HepG2 (cell line): ENCODE measurements around the gene PLPP3. TPM values are rescaled to one million over a fixed set of nuclear protein-coding genes. Genes with fewer than 3 reads are reported as not detected.

Source experiments
- BORCS8-MEF2B ChIP-seq: sonication (generic); formaldehyde crosslinking; IDR thresholded peaks from 2 replicates; pipeline ENCODE4 v1.8.0; 2022; ENCODE audit warnings: mild to moderate bottlenecking, missing genetic modification reagents
- DR1 ChIP-seq: sonication (generic); formaldehyde crosslinking; IDR thresholded peaks from 2 replicates; pipeline ENCODE4 v1.8.0; 2021; ENCODE audit warnings: mild to moderate bottlenecking, missing genetic modification reagents, inconsistent platforms
- ISL2 ChIP-seq: sonication (generic); formaldehyde crosslinking; IDR thresholded peaks from 2 replicates; pipeline ENCODE4 v1.5.0; 2020; ENCODE audit warnings: missing genetic modification reagents
- NFATC3 ChIP-seq: sonication (generic); formaldehyde crosslinking; IDR thresholded peaks from 2 replicates; pipeline ENCODE4 v1.5.1; 2020; ENCODE audit warnings: mild to moderate bottlenecking, missing genetic modification reagents
- RFX3 ChIP-seq: IDR thresholded peaks from 2 replicates; pipeline ENCODE4 v1.6.1; 2016; ENCODE audit warnings: missing biosample characterization, missing genetic modification reagents
- RXRA ChIP-seq: sonication (generic); formaldehyde crosslinking; IDR thresholded peaks from 2 replicates; pipeline ENCODE4 v1.5.1; 2020; ENCODE audit warnings: missing genetic modification reagents
- WIZ ChIP-seq: sonication (generic); formaldehyde crosslinking; IDR thresholded peaks from 2 replicates; pipeline ENCODE4 v1.5.1; 2020; ENCODE audit warnings: mild to moderate bottlenecking, missing genetic modification reagents
- ZBTB20 ChIP-seq: sonication (generic); formaldehyde crosslinking; IDR thresholded peaks from 2 replicates; pipeline ENCODE4 v1.8.1; 2023; ENCODE audit warnings: missing genetic modification reagents, low read depth, mild to moderate bottlenecking, borderline replicate concordance
- ZFP82 ChIP-seq: sonication (generic); formaldehyde crosslinking; IDR thresholded peaks from 2 replicates; pipeline ENCODE4 v1.5.1; 2020; ENCODE audit warnings: mild to moderate bottlenecking, missing genetic modification reagents, borderline replicate concordance
- ZNF143 ChIP-seq: sonication (generic); formaldehyde crosslinking; IDR thresholded peaks from 2 replicates; pipeline ENCODE4 v1.4.0; 2020; ENCODE audit warnings: missing genetic modification reagents
- ZNF451 ChIP-seq: sonication (generic); formaldehyde crosslinking; IDR thresholded peaks from 2 replicates; pipeline ENCODE4 v1.5.0; 2020; ENCODE audit warnings: mild to moderate bottlenecking, missing genetic modification reagents
- ZNF674 ChIP-seq: sonication (generic); formaldehyde crosslinking; IDR thresholded peaks from 2 replicates; pipeline ENCODE4 v1.5.0; 2020; ENCODE audit warnings: low read depth, mild to moderate bottlenecking, missing genetic modification reagents
- ZSCAN9 ChIP-seq: IDR thresholded peaks from 2 replicates; pipeline ENCODE4 v1.6.1; 2016; ENCODE audit warnings: borderline replicate concordance
- polyA plus RNA-seq, 8 experiments: library from polyadenylated mRNA; depleted of rRNA in 3 of 8; stranded (reverse) in 7 of 8; unstranded in 1 of 8; fragments of >200 nt; fragmentation: Illumina TruSeq in 4 of 8; extraction: Trizol in 4 of 8; gene quantifications; 2 replicates each; pipeline versions ENCODE4 v1.2.1 to v1.2.3, GENCODE V29; 2011 to 2016; ENCODE audit warnings: low read depth in 4 of 8, missing spikeins in 1 of 8, mixed read lengths in 1 of 8; ENCODE audit not compliant: insufficient read depth in 1 of 8
- total RNA-seq, 5 experiments: library from RNA; depleted of rRNA; stranded (reverse); fragments of >200 nt; fragmentation: Illumina TruSeq; extraction: Trizol; gene quantifications; 2 replicates each; pipeline ENCODE4 v1.2.3, GENCODE V29; 2016; ENCODE audit warnings: low read depth in 1 of 5
- TF ChIP-seq, protein P1 (sequence below): sonication (generic); formaldehyde crosslinking; IDR thresholded peaks from 2 replicates; pipeline ENCODE4 v1.4.0; 2020; ENCODE audit warnings: missing genetic modification reagents, borderline replicate concordance
- TF ChIP-seq, protein P2 (sequence below), 2 experiments: sonication (generic) in 1 of 2; formaldehyde crosslinking in 1 of 2; IDR thresholded peaks; 2 replicates each; pipeline versions ENCODE4 v1.5.1 to v1.6.1; 2011 to 2020; ENCODE audit warnings: borderline replicate concordance in 1 of 2, low read depth in 1 of 2, low read length in 1 of 2, mild to moderate bottlenecking in 1 of 2, missing genetic modification reagents in 1 of 2, moderate library complexity in 1 of 2
- TF ChIP-seq, protein P3 (sequence below): sonication (generic); formaldehyde crosslinking; IDR thresholded peaks from 2 replicates; pipeline ENCODE4 v1.8.1; 2023; ENCODE audit warnings: missing genetic modification reagents, inconsistent platforms, borderline replicate concordance

PLPP3 gene
- total and polyA plus RNA-seq, 2 of the 13 experiments (the other 11 are each of a cell fraction or from before 2014, with no cell fraction given) = 49.7 to 65.8 TPM

DNA sequence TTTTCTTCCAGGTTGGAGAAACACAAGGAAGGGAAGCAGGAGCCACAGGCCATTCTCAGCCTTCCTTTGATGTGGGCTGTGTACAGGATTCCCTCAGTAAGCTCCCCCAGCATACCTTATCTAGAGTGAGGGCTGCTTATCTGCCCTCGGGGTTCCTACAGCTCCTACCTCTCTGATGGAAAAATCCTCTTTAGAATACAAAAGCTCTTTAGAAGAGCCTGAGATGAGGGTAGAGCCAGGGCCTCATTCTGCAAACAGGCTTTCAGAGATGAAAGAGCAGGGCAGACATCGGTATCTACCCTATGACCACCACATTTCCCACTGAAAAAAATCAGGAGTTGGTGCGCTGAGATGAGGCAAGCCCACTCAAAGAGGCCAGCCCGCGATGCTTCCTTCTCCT, 85.1 kb downstream of the PLPP3 start (continued):
- TF ChIP-seq, protein P1, sequence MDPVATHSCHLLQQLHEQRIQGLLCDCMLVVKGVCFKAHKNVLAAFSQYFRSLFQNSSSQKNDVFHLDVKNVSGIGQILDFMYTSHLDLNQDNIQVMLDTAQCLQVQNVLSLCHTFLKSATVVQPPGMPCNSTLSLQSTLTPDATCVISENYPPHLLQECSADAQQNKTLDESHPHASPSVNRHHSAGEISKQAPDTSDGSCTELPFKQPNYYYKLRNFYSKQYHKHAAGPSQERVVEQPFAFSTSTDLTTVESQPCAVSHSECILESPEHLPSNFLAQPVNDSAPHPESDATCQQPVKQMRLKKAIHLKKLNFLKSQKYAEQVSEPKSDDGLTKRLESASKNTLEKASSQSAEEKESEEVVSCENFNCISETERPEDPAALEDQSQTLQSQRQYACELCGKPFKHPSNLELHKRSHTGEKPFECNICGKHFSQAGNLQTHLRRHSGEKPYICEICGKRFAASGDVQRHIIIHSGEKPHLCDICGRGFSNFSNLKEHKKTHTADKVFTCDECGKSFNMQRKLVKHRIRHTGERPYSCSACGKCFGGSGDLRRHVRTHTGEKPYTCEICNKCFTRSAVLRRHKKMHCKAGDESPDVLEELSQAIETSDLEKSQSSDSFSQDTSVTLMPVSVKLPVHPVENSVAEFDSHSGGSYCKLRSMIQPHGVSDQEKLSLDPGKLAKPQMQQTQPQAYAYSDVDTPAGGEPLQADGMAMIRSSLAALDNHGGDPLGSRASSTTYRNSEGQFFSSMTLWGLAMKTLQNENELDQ (CRISPR knock-in tag) = no peak
- TF ChIP-seq, protein P2, sequence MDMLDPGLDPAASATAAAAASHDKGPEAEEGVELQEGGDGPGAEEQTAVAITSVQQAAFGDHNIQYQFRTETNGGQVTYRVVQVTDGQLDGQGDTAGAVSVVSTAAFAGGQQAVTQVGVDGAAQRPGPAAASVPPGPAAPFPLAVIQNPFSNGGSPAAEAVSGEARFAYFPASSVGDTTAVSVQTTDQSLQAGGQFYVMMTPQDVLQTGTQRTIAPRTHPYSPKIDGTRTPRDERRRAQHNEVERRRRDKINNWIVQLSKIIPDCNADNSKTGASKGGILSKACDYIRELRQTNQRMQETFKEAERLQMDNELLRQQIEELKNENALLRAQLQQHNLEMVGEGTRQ (IDR thresholded peaks at IDR 0.05; ENCODE audit: low read depth, low read length) = no peak
- TF ChIP-seq, protein P2 (CRISPR knock-in tag; IDR thresholded peaks at IDR 0.05; ENCODE audit: borderline replicate concordance) = 0 out of 2 replicates have a peak, but pooled peaks have one; percentile 25
- TF ChIP-seq NFATC3 (CRISPR knock-in tag) = no peak
- no peak for TF ChIP-seq ZFP82 (CRISPR knock-in tag)
- TF ChIP-seq BORCS8-MEF2B (CRISPR knock-in tag) = no peak
- TF ChIP-seq ISL2 = peak; percentile 99
- TF ChIP-seq, protein P3, sequence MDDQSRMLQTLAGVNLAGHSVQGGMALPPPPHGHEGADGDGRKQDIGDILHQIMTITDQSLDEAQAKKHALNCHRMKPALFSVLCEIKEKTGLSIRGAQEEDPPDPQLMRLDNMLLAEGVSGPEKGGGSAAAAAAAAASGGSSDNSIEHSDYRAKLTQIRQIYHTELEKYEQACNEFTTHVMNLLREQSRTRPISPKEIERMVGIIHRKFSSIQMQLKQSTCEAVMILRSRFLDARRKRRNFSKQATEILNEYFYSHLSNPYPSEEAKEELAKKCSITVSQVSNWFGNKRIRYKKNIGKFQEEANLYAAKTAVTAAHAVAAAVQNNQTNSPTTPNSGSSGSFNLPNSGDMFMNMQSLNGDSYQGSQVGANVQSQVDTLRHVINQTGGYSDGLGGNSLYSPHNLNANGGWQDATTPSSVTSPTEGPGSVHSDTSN (CRISPR knock-in tag) = no peak
- no peak for TF ChIP-seq ZNF674
- TF ChIP-seq WIZ (CRISPR knock-in tag) = 0 out of 2 replicates have a peak, but pooled peaks have one; percentile 74
- peak; percentile 85 for TF ChIP-seq ZSCAN9 (CRISPR knock-in tag)
- peak; percentile 80; the same call in 1 of the 2 replicates for TF ChIP-seq ZBTB20 (CRISPR knock-in tag)
- TF ChIP-seq DR1 (CRISPR knock-in tag) = no peak
- peak; percentile 76; the same call in 1 of the 2 replicates for TF ChIP-seq RXRA (CRISPR knock-in tag)
- peak; percentile 56 for TF ChIP-seq ZNF143
- TF ChIP-seq RFX3 = no peak
- TF ChIP-seq ZNF451 (CRISPR knock-in tag) = no peak
